Measurements from ENCODE around the gene TMEM212.

TMEM212 gene

GRCh38 chr3:171806200-171807128, 36.7 kb upstream of the TMEM212 start:
- FAIRE-seq: no peak
- TF ChIP-seq POLR2A (IDR thresholded peaks at IDR 0.05; ENCODE audit: low read depth, low read length): no peak
- TF ChIP-seq POLR2AphosphoS5 (IDR thresholded peaks at IDR 0.05; ENCODE audit: low read depth, low read length): no peak
- TF ChIP-seq TAF1 (IDR thresholded peaks at IDR 0.05; ENCODE audit: borderline replicate concordance, low read depth, low read length): no peak
- DNase-seq (ENCODE audit: insufficient read length): no peak

- FAIRE-seq (no peak), DNase-seq (ENCODE audit: insufficient read length) (no peak)
- no peak for TF ChIP-seq TAF1 (IDR thresholded peaks at IDR 0.05; ENCODE audit: borderline replicate concordance, low read depth, low read length)
- no peak for TF ChIP-seq POLR2AphosphoS5 (IDR thresholded peaks at IDR 0.05; ENCODE audit: low read depth, low read length)
- TF ChIP-seq POLR2A (IDR thresholded peaks at IDR 0.05; ENCODE audit: low read depth, low read length): no peak
Measured at GRCh38 chr3:171807129-171807675, 35.9 kb upstream of the TMEM212 start.

- TF ChIP-seq POLR2A (IDR thresholded peaks at IDR 0.05; ENCODE audit: low read depth, low read length) (no peak), POLR2AphosphoS5 (IDR thresholded peaks at IDR 0.05; ENCODE audit: low read depth, low read length) (no peak), TAF1 (IDR thresholded peaks at IDR 0.05; ENCODE audit: borderline replicate concordance, low read depth, low read length) (no peak)
- DNase-seq (ENCODE audit: insufficient read length) (no peak), FAIRE-seq (no peak)
Measured at GRCh38 chr3:171807806-171808205, 35.3 kb upstream of the TMEM212 start.

GRCh38 chr3:171809611-171809860, 33.6 kb upstream of the TMEM212 start:
- no peak for FAIRE-seq
- no peak for TF ChIP-seq POLR2A (IDR thresholded peaks at IDR 0.05; ENCODE audit: low read depth, low read length)
- TF ChIP-seq TAF1 (IDR thresholded peaks at IDR 0.05; ENCODE audit: borderline replicate concordance, low read depth, low read length): no peak
- no peak for TF ChIP-seq POLR2AphosphoS5 (IDR thresholded peaks at IDR 0.05; ENCODE audit: low read depth, low read length)
- DNase-seq (ENCODE audit: insufficient read length): no peak

- FAIRE-seq (peak; percentile 9), DNase-seq (ENCODE audit: insufficient read length) (peak; percentile 48)
- TF ChIP-seq POLR2AphosphoS5 (IDR thresholded peaks at IDR 0.05; ENCODE audit: low read depth, low read length) (no peak), POLR2A (IDR thresholded peaks at IDR 0.05; ENCODE audit: low read depth, low read length) (no peak; the same call in 1 of the 2 replicates), TAF1 (IDR thresholded peaks at IDR 0.05; ENCODE audit: borderline replicate concordance, low read depth, low read length) (no peak)
Measured at GRCh38 chr3:171809861-171810628, 33.1 kb upstream of the TMEM212 start, which contains the start of gene PLD1. Gene PLD1 (minus strand): TSS chr3:171810483. CDS start chr3:171738051, 72,432 bp downstream.

GRCh38 chr3:171810629-171811294, 32.4 kb upstream of the TMEM212 start:
- DNase-seq (ENCODE audit: insufficient read length): no peak
- no peak for TF ChIP-seq TAF1 (IDR thresholded peaks at IDR 0.05; ENCODE audit: borderline replicate concordance, low read depth, low read length)
- no peak for TF ChIP-seq POLR2A (IDR thresholded peaks at IDR 0.05; ENCODE audit: low read depth, low read length)
- TF ChIP-seq POLR2AphosphoS5 (IDR thresholded peaks at IDR 0.05; ENCODE audit: low read depth, low read length): no peak
- no peak for FAIRE-seq

GRCh38 chr3:171811295-171811912, 31.7 kb upstream of the TMEM212 start:
- TF ChIP-seq POLR2A (IDR thresholded peaks at IDR 0.05; ENCODE audit: low read depth, low read length) (no peak), POLR2AphosphoS5 (IDR thresholded peaks at IDR 0.05; ENCODE audit: low read depth, low read length) (no peak), TAF1 (IDR thresholded peaks at IDR 0.05; ENCODE audit: borderline replicate concordance, low read depth, low read length) (no peak)
- FAIRE-seq: no peak
- no peak for DNase-seq (ENCODE audit: insufficient read length)

GRCh38 chr3:171811913-171812335, 31.2 kb upstream of the TMEM212 start:
- no peak for FAIRE-seq
- DNase-seq (ENCODE audit: insufficient read length): no peak
- no peak for TF ChIP-seq TAF1 (IDR thresholded peaks at IDR 0.05; ENCODE audit: borderline replicate concordance, low read depth, low read length)
- TF ChIP-seq POLR2A (IDR thresholded peaks at IDR 0.05; ENCODE audit: low read depth, low read length): no peak
- TF ChIP-seq POLR2AphosphoS5 (IDR thresholded peaks at IDR 0.05; ENCODE audit: low read depth, low read length): no peak

GRCh38 chr3:171812811-171813210, 30.3 kb upstream of the TMEM212 start:
- DNase-seq (ENCODE audit: insufficient read length) (no peak), FAIRE-seq (no peak)
- TF ChIP-seq TAF1 (IDR thresholded peaks at IDR 0.05; ENCODE audit: borderline replicate concordance, low read depth, low read length) (no peak), POLR2AphosphoS5 (IDR thresholded peaks at IDR 0.05; ENCODE audit: low read depth, low read length) (no peak), POLR2A (IDR thresholded peaks at IDR 0.05; ENCODE audit: low read depth, low read length) (no peak)

- TF ChIP-seq POLR2A (IDR thresholded peaks at IDR 0.05; ENCODE audit: low read depth, low read length): no peak
- no peak for TF ChIP-seq POLR2AphosphoS5 (IDR thresholded peaks at IDR 0.05; ENCODE audit: low read depth, low read length)
- TF ChIP-seq TAF1 (IDR thresholded peaks at IDR 0.05; ENCODE audit: borderline replicate concordance, low read depth, low read length): no peak
- FAIRE-seq (no peak), DNase-seq (ENCODE audit: insufficient read length) (no peak)
Measured at GRCh38 chr3:171813278-171813896, 29.8 kb upstream of the TMEM212 start.

All from GM12892 (cell line).